Stimulated activated CD4-positive, alpha-beta T cell treated with anti-CD3 and anti-CD28 coated beads, TNF-alpha, amount 100 ng/mL, for 48 hours (primary cell): ENCODE data around the gene TMEM212.
"Not testable (repeated sequence)": the region's sequence is repeated elsewhere in the genome, so short reads cannot be mapped to it uniquely, and the experiment has no call there.

Experiments used
- DNase-seq, 3 donors: peaks; one replicate each; pipeline ENCODE4 v3.0.0-alpha.2; 2020; ENCODE audit warnings: low read depth in 3 of 3

TMEM212 gene

DNA sequence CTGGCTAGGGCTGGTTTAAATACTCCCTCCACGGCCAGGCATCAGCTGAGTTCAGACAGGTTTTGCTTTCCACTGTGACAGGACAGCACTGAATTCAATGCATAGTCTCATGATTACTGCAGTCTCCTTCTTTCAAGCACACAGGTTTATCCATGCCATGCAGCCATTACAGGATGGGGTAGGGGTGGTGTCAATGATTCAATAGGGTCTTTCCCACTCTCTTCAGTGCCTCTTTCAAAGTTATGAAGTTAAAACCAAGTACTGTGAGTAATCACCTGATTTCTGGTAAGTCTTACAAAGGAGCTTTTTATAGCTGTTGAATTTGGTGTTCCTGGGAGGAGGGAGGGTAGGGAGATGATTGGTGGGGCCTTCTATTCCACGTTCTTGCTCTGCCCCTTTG is 47.2 kb downstream of the TMEM212 start:
- DNase-seq = no peak

DNA sequence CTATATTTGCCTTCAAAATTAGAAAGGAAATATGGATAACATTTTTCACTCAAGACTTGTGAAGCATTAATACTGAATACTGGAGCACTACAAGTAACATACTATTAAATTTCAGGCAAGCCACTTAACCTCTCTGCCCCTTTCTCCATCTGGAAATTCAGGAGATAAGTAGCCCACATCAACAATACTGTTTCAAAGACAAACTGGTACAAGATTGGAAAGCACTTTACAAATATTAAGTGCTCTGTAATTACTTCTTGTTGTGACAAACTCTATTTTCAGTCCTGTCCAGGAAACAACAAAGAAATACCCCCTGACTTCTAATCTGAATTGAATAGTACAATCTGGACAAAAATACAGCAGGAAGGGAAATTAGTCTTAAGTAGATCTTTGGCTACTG is 49.3 kb downstream of the TMEM212 start:
- DNase-seq = no peak

DNA sequence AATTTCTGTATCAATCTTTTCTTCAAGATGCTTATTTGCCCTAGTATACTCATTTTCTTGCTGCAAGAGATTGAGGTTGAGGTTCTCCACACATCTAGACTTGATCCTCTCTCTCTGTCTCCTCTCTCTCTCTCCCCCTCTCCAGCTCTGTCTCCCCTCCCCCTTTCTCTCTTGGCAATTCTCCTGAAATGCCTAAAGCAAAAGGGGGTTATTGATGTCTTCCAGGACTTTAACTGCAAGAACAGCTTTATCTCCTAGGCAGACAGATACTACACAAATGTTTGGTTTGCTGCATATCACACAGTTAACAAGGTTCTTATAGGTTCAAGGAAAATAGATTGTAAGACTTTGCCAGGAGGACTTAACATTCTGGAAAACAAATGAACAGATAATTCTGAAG is 52.1 kb downstream of the TMEM212 start:
- no peak for DNase-seq

DNA sequence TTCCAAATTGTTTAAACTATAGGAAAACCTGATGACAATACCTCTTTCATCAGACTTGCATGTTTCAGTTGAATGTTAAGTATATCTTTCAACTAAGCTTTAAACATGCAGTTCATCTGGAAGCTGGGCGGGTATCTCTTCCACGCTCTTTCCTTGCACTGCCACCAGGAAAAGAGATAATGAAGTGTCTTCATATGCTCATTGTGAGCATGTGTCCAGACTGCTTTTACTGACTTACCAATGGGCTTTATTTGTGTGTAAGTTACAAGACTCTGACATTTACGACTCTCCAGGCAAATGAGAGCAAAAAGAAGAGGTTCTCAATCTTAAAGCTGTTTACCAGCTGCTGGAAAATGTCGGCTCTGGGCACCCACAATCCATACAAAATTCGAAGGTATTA is 52.8 kb downstream of the TMEM212 start:
- no peak for DNase-seq

DNA sequence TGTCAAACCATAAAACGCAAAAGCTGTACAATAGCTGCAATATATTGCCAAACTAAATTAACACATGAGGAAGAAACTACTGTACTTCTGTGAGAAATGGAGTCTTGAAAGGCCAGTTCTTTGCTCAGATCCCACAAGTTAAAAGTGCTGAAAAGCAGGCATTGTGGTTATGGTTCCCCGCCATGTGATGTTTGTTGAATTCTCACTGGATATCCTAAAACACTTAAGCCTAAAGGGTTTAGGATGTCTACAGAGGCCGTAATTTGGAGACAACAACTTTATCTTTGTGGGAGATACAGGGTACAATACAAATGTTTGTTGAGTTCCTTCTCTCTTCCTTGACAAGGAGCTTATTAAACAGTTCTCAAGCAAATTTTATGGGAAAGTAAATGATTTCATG is 53.2 kb downstream of the TMEM212 start:
- DNase-seq = no peak

- DNase-seq = no peak
These were observed 55.0 kb downstream of the TMEM212 start for GRCh38 chr3:171898192-171898591.

GRCh38 chr3:171900446-171900845 is 57.3 kb downstream of the TMEM212 start:
- no peak for DNase-seq

GRCh38 chr3:171901615-171902312 is 58.6 kb downstream of the TMEM212 start:
- no peak for DNase-seq

GRCh38 chr3:171904829-171905228 is 61.7 kb downstream of the TMEM212 start:
- DNase-seq = no peak

DNA sequence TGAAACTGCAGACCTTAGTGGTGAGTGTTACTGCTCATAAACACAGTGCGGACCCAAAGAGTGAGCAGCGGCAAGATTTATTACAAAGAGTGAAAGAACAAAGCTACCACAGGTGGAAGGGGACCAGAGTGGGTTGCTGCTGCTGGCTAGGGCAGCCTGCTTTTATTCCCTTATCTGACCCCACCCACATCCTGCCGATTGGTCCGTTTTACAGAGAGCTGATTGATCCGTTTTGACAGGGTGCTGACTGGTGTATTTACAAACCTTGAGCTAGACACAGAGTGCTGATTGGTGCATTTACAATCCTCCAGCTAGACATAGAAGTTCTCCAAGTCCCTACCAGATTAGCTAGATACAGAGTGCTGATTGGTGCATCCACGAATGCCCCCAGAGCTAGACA is 63.4 kb downstream of the TMEM212 start:
- DNase-seq = not testable (repeated sequence)

GRCh38 chr3:171906951-171907676 is 64.0 kb downstream of the TMEM212 start:
- DNase-seq = no peak

- no peak for DNase-seq
These were observed 64.6 kb downstream of the TMEM212 start for GRCh38 chr3:171907761-171908160.

- no peak for DNase-seq
These were observed 65.6 kb downstream of the TMEM212 start for GRCh38 chr3:171908731-171909130.
